ACC112 (cell line): ENCODE data around the gene KTN1.

Experiments
- H2AFZ ChIP-seq: fragments of 200-600 bp; sonication (generic); one replicate; pipeline ENCODE4 v1.6.0; 2017; ENCODE audit warnings: antibody characterized with exemption, low read length; ENCODE audit not compliant: unreplicated experiment
- H3K27ac ChIP-seq: fragments of 200-600 bp; sonication (generic); 2 replicates; pipeline ENCODE4 v1.5.1; 2014; ENCODE audit warnings: low read depth, mild to moderate bottlenecking, antibody characterized with exemption, low read length, moderate library complexity
- H3K27me3 ChIP-seq: fragments of 200-600 bp; sonication (generic); 2 replicates; pipeline ENCODE4 v1.6.1; 2014; ENCODE audit warnings: mild to moderate bottlenecking, antibody characterized with exemption, low read length, moderate library complexity, mixed read lengths; ENCODE audit not compliant: insufficient read depth
- H3K36me3 ChIP-seq: fragments of 200-600 bp; sonication (generic); 2 replicates; pipeline ENCODE4 v1.6.1; 2016; ENCODE audit warnings: mild to moderate bottlenecking, antibody characterized with exemption, low read length, moderate library complexity, mixed read lengths; ENCODE audit not compliant: insufficient read depth
- H3K4me1 ChIP-seq: fragments of 200-600 bp; sonication (generic); one replicate; pipeline ENCODE4 v1.6.1; 2016; ENCODE audit warnings: low read length, mixed read lengths; ENCODE audit not compliant: insufficient read depth, unreplicated experiment, control insufficient read depth
- H3K4me3 ChIP-seq: fragments of 200-600 bp; sonication (generic); 2 replicates; pipeline ENCODE4 v1.5.1; 2014; ENCODE audit warnings: mild to moderate bottlenecking, low read depth, low read length
- H3K79me2 ChIP-seq: fragments of 200-600 bp; sonication (generic); one replicate; pipeline ENCODE4 v1.6.0; 2016; ENCODE audit warnings: low read length; ENCODE audit not compliant: control insufficient read depth, unreplicated experiment, insufficient read depth

The KTN1 gene

GRCh38 chr14:55711175-55711811, 131.3 kb downstream of the KTN1 start:
- H2AFZ ChIP-seq, result no peak overlapping the region
- no peak overlapping the region for H3K27ac ChIP-seq
- no peaks in the 10 kb centered on the region for H3K27me3 ChIP-seq
- peaks cover 22% of the 10 kb centered on the region for H3K4me1 ChIP-seq
- no peaks in the 10 kb centered on the region for H3K36me3 ChIP-seq
- no peak overlapping the region for H3K4me3 ChIP-seq
- no peaks in the 10 kb centered on the region for H3K79me2 ChIP-seq

GRCh38 chr14:55712491-55712890, 132.5 kb downstream of the KTN1 start:
- Histone ChIP-seq H3K27me3 (no peaks in the 10 kb centered on the region), H3K27ac (no peak overlapping the region), H3K4me3 (no peak overlapping the region), H3K79me2 (no peaks in the 10 kb centered on the region), H3K4me1 (peaks cover 25% of the 10 kb centered on the region), H3K36me3 (no peaks in the 10 kb centered on the region), H2AFZ (no peak overlapping the region)

DNA sequence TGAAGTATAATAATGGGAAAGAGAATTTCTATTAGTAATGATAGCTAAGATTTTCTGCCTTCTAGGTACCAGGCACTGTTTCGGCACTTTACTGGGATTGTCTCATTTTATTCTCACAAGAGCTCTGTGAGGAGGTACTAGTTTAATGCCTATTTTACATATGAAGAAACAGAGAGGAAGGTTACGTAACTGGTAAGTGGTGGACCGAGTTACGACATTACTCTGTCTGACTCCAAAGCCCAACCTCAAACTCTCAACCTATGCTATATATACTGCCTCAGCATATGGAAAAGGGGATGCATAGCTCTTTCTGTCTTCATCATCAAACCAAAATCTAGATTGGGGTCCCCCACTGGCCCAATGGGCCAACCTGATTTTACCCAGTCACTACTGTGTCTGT, 133.5 kb downstream of the KTN1 start:
- no peak overlapping the region for H3K27ac ChIP-seq
- no peak overlapping the region for H3K4me3 ChIP-seq
- no peaks in the 10 kb centered on the region for H3K27me3 ChIP-seq
- no peaks in the 10 kb centered on the region for H3K36me3 ChIP-seq
- no peak overlapping the region for H2AFZ ChIP-seq
- H3K79me2 ChIP-seq, result no peaks in the 10 kb centered on the region
- peaks cover 22% of the 10 kb centered on the region for H3K4me1 ChIP-seq

GRCh38 chr14:55715889-55716288, 135.9 kb downstream of the KTN1 start:
- H3K4me3 ChIP-seq, result no peak overlapping the region
- H3K27me3 ChIP-seq, result no peaks in the 10 kb centered on the region
- H3K36me3 ChIP-seq, result no peaks in the 10 kb centered on the region
- H3K27ac ChIP-seq, result peak overlapping the region; percentile 68; the same call in 1 of the 2 replicates
- no peaks in the 10 kb centered on the region for H3K79me2 ChIP-seq
- no peak overlapping the region for H2AFZ ChIP-seq
- H3K4me1 ChIP-seq, result peaks cover 19% of the 10 kb centered on the region

- Histone ChIP-seq H3K79me2 (no peaks in the 10 kb centered on the region), H3K4me1 (peaks cover 18% of the 10 kb centered on the region), H3K27ac (no peak overlapping the region), H2AFZ (no peak overlapping the region), H3K27me3 (no peaks in the 10 kb centered on the region), H3K4me3 (no peak overlapping the region), H3K36me3 (no peaks in the 10 kb centered on the region)
Measured at GRCh38 chr14:55717621-55718020, 137.6 kb downstream of the KTN1 start.

- peaks cover 18% of the 10 kb centered on the region for H3K4me1 ChIP-seq
- no peaks in the 10 kb centered on the region for H3K79me2 ChIP-seq
- H2AFZ ChIP-seq, result no peak overlapping the region
- H3K27me3 ChIP-seq, result no peaks in the 10 kb centered on the region
- H3K36me3 ChIP-seq, result no peaks in the 10 kb centered on the region
- H3K4me3 ChIP-seq, result no peak overlapping the region
- H3K27ac ChIP-seq, result no peak overlapping the region
Measured at GRCh38 chr14:55718551-55718950, 138.5 kb downstream of the KTN1 start.

GRCh38 chr14:55720796-55721195, 140.8 kb downstream of the KTN1 start:
- H3K27me3 ChIP-seq, result no peaks in the 10 kb centered on the region
- no peaks in the 10 kb centered on the region for H3K79me2 ChIP-seq
- H3K4me3 ChIP-seq, result no peak overlapping the region
- H3K27ac ChIP-seq, result no peak overlapping the region
- H2AFZ ChIP-seq, result no peak overlapping the region
- peaks cover 15% of the 10 kb centered on the region for H3K4me1 ChIP-seq
- no peaks in the 10 kb centered on the region for H3K36me3 ChIP-seq

- Histone ChIP-seq H3K36me3 (no peaks in the 10 kb centered on the region), H3K79me2 (no peaks in the 10 kb centered on the region), H3K4me3 (no peak overlapping the region), H3K4me1 (peaks cover 9% of the 10 kb centered on the region), H2AFZ (no peak overlapping the region), H3K27ac (peak overlapping the region; percentile 14; the same call in 1 of the 2 replicates), H3K27me3 (no peaks in the 10 kb centered on the region)
Measured at GRCh38 chr14:55721353-55721752, 141.3 kb downstream of the KTN1 start.

DNA sequence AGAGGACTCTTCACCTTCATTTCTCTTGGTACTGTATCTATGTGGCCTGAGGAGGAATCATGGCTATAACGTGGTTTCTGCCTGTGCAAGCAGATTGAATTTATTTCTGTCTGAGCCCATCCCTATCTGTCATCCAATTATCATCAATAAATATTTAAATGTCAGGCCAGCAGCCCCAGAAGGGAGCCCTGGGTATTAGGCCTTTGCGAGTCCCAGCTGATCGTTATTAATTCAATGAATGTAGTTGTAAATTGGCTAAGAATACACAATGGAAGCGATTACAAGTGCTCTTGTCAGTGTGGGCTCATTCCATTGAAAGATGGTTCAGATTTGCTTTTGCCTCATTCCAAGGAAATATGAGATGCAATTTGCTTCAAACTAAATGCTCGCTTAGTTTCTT, 142.0 kb downstream of the KTN1 start:
- Histone ChIP-seq H3K79me2 (no peaks in the 10 kb centered on the region), H3K4me1 (peaks cover 6% of the 10 kb centered on the region), H3K4me3 (no peak overlapping the region), H2AFZ (no peak overlapping the region), H3K27ac (peak overlapping the region; percentile 14; the same call in 1 of the 2 replicates), H3K27me3 (no peaks in the 10 kb centered on the region), H3K36me3 (no peaks in the 10 kb centered on the region)

GRCh38 chr14:55724736-55725135, 144.7 kb downstream of the KTN1 start:
- Histone ChIP-seq H3K27me3 (no peaks in the 10 kb centered on the region), H3K36me3 (no peaks in the 10 kb centered on the region), H3K27ac (no peak overlapping the region), H3K79me2 (no peaks in the 10 kb centered on the region), H3K4me3 (no peak overlapping the region), H3K4me1 (peaks cover 6% of the 10 kb centered on the region), H2AFZ (no peak overlapping the region)

DNA sequence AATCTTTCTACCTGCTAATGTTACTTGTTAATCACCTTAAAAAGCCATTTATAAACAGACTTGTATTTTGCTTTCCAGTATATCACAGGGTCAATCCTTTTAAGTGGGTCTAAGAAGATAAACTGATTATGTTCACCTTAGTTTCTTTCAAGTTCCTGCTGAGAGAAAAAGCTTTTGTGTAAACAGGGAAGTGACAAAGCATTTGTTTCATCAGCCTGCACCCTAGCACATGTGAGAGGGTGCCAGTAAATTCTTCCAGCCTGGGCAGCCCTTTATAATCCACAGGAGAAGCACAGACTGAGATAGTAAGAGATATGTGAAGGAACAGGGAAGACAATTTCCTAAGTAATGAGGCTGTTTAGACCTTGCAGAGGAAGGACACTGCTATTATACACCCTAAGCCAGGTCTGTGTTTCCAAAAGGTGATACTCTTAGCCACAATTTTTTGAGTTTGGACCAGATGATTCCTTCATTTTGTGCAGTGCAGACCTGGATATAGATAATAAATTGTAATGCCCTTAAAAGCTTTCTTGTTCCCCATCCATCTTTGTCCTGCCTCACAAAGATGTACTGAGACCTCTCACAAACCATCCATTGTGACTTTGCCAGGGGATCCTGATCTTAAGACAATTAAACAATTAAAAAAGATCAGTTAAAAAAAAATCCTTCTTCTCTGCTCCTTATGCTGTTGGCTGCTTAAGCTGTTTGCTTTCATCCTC, 150.7 kb downstream of the KTN1 start:
- Histone ChIP-seq H3K36me3 (no peaks in the 10 kb centered on the region), H3K79me2 (no peaks in the 10 kb centered on the region), H3K4me1 (no peaks in the 10 kb centered on the region), H3K27ac (no peak overlapping the region), H3K4me3 (no peak overlapping the region), H2AFZ (no peak overlapping the region), H3K27me3 (no peaks in the 10 kb centered on the region)
